ENCODE data around the gene PHACTR3.

Gene PHACTR3

DNA sequence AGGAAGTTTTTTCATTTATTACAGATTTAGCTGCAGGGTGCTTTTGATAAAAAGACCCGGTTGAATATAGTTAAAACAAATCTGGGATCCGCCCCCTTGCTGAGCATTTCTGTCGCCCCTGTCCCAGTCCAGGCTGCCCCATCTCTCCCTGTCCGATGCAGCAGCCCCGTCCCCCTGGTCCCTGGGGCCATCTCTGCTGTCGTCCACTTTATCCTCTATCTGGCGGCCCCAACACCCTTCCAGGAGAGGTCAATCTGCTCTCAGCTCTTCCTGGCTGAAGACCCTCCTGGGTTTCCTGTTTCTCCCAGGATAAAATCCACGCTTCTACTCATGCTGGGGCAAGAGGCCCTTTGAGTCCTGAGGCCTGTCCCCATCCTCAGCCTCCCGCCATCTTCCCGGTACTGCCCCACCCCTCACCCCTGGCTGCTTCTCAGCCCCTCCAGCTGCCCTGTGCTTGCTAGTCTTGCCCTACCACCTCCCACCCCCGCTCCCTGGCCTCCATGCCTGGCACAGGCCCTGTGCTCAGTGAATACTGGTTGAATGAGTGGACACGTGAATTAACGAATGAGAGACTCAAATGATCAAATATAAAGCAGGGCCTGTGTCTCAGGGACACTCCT, 16.0 kb upstream of the PHACTR3 start:
- DNase-seq (ENCODE audit: low read depth, low spot score), result no peak

GRCh38 chr20:59589086-59589684, 15.2 kb upstream of the PHACTR3 start:
- DNase-seq (ENCODE audit: low read depth, low spot score), result no peak

GRCh38 chr20:59591061-59591460, 13.3 kb upstream of the PHACTR3 start:
- DNase-seq (ENCODE audit: low read depth, low spot score), result no peak

DNA sequence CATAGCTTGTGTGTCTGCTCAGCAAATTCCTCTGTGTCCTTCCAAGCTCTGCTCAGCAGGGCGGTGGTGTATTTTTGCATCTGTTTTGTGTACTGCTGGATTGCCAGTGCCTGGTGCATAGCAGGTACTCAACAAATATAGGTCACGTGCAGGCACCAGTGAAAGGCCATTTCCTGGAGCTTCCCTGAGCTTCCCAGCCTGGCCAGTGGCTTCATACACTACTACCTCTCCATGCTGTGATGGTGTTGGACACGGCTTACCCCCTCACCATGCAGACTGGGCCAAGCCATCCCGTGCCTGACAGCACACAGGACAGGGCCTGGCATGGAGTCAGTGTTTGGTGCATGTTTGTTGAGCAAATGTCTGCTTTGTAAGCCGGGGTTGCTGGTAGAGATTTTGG, 7.7 kb upstream of the PHACTR3 start:
- DNase-seq (ENCODE audit: low read depth, low spot score), result no peak

DNA sequence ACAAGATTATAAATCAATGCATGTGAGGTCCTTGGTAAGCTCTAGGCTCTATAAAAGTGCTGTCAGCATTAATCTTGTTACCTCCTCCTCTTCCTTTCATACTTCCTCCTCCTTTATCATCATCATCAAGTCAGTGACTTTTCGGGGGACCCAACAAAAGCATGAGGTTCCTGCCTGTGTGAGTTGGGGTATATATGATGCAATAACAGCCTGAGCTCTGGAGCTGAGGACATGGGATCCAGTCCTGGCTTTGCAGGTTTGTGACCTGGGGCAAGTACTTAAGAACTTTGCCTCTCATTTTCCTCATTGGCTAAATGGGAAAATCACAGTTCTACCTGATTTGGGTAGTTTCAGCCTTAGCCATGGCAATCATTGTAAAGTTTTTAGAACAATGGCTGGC, 7.1 kb upstream of the PHACTR3 start:
- DNase-seq (ENCODE audit: low read depth, low spot score), result no peak

- no peak for DNase-seq (ENCODE audit: low read depth, low spot score)
Measured at GRCh38 chr20:59598625-59599310, 5.6 kb upstream of the PHACTR3 start.

GRCh38 chr20:59599941-59600340, 4.4 kb upstream of the PHACTR3 start:
- DNase-seq (ENCODE audit: low read depth, low spot score), result no peak

DNA sequence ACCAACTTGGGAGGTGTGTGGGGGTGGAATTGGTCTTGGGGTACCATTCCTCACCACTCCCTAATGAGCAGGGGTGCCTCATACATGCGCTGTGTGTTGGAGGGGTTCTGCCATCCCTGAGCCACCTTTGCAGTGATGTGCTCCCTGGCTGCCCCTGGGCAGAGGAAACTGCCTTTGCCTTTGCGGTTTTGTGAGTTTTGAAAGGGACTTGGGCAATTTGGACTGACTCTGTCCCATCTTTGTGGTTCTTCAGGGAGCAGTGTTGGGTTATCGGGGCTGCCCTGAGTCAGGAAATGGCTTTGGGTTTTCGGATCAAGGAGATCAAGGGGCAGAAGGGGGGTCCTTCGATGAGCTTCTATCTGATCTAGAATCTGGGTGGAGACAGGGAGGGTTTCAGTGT, 3.9 kb upstream of the PHACTR3 start:
- DNase-seq (ENCODE audit: low read depth, low spot score), result no peak

GRCh38 chr20:59602546-59603080, 1.7 kb upstream of the PHACTR3 start:
- DNase-seq (ENCODE audit: low read depth, low spot score), result no peak

DNA sequence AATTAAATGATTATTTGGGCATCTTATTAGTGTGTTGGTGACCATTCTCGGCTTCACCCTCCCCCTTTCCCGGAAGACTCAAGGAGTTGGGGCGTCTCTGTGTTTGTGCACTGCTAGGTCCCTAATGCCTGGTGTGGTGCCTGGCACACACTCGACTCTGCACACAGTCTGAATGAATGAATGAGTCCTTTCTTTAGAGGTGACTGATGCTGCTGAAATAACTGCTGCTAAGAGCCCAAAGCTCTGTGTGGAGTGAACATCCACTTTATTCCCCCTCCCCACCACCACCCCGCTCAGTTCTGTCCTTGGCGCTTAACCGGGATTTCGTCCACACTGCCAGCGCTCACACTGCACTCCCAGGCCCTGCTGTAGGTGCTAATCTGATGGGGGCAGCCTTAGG, 1.2 kb upstream of the PHACTR3 start:
- no peak for DNase-seq (ENCODE audit: low read depth, low spot score)

DNA sequence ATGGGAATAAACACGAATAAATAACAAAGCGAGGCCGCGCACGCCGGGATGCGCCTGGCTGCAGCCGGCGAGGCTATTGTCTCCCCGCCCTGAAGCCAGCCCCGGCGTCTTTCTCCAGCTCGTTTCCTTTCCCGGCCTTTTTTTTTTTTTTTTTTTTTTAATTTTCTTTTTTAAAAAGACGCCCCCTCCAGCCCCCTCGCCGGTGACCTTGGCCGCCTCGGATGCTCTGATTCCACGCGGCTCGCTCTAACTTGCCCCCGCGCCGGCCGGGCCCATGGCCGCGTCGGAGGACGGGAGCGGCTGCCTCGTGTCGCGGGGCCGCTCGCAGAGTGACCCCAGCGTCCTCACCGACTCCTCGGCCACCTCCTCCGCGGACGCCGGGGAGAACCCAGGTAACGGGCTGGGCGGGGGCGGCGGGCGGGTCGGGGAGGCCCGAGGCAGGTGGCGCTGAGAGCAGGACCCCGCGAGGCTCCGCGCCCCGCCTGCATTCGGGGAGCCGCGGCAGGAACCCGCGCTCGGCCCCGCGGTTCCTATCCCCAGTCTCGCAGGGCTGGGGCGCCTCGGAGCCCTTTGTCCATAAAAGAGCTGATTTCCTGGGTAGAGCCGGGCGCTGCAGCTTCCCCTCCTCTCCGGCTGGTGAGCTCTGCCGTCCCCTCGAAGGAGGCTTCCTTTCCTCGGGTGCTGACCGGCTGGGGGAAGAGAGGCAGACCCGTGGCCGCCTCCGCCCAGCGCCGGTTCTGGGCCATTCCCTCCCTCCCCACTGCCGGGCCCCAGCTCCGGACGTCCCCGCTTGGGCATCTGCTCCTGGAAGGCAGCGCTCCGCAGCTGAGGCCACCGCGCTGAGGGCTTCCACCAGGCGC, 631 bp downstream of the PHACTR3 start:
- no peak for DNase-seq (ENCODE audit: low read depth, low spot score)

DNA sequence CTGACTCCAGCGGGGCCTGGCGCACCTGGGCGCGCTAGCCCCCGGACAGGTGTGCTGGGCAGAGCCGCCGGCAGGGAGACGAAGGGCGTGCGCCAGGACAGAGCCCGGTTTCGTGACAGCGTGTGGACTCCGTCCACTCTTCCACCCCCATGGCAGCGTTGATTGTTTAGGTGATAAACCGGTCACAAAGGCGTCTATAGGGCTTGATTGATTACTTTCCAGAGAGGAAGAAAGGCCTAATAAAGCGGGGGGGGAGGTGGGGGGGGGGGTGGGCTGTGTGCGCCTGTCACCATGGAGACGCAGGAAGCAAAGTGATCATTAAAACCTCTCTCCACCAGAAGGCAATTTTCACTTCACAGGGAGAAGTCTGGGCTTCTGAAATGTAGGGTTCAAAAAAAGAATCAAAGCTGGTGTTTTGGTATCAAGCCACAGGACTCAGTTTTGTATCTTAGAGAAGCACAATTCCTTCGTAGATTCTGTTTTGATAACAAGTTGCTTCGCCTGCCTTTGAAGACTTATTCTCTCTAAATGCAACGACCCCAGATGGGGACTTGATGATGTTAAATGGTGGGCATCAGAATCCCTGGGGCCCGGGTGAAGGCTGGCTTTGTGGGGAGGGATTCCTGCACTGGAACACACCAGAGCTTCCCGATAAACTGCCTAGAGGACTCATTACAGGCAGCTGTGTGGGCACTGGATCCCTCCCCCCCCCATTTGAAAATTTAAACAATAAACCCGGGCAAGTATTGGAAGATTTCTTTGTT, 1.4 kb downstream of the PHACTR3 start:
- no peak for DNase-seq (ENCODE audit: low read depth, low spot score)

DNA sequence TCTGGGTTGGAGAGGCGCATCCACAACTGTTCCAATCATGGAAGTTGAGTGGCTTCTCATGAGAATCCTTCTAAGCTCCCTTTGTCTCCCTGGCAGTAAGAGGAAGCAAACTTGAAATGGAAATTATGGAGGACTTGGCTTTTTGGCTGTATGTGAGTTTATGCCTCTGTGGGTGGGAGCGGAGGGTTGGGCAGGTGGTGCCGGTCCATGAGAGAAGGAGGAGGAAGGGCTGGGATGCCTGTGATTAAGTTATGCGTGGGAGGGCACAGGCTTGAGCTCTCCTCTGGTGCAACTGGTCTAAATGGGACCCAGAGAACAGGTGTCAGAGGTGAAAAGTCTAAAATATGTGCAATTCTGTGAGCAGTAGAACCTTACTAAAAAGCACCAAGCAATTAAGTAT, 2.2 kb downstream of the PHACTR3 start:
- no peak for DNase-seq (ENCODE audit: low read depth, low spot score)

- no peak for DNase-seq (ENCODE audit: low read depth, low spot score)
Measured at GRCh38 chr20:59608396-59608795, 4.1 kb downstream of the PHACTR3 start.

DNA sequence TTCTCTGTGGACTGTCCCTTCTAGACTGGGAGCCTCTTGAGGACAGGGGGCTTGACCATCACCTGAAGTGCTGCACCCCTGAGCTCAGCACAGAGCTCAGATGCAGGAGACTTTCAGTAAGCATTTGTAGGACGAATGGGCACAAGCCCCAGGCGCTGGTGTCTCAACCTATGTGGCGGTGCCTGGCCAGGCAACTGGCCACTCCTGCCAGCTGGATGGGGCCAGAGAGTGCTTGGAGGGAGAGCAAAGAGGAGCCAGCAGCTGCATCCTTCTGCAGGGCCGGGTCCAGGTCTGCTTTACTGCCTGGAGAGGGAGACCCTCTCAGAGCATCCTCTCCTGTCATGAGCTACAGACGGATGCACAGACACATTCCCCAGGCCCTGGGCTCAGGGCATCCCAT, 4.5 kb downstream of the PHACTR3 start:
- no peak for DNase-seq (ENCODE audit: low read depth, low spot score)

DNA sequence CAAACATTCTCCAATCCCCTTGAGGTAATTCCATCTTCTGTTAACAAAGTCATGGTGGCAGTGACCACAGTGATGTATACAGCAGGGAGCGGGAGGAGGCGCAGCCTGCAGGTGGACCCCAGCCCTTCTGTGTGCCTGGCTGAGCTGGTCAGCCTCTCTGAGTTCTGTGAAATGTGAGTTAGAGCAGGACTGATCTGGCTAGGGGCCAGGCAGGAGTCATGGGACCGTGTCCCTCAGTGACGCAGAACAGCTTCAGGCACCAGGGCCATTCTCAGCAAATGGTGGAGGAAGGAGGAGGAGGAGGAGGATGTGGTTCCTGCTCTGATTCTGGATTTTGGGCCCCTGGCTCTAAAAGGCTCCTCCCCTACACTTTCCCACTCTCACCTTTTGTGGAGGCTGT, 6.9 kb downstream of the PHACTR3 start:
- no peak for DNase-seq (ENCODE audit: low read depth, low spot score)

DNA sequence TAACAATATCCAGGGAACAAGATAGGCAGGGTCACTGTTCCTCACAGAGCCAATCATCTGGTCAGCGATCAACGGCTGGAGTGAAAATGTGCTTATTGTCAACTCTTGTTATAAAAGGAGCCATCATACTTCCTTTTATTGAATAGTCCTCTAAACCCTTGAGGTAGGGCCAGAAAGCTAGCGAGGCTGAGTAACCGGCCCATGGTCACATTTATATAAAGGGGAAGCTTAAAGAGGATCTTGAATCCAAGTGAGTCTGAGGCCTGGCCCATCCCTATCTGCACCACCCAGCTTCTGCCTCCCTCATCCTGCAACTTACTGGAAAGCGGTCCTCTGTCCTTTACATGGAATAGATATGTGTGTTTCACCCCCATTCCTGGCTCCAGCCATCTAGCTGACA, 9.5 kb downstream of the PHACTR3 start:
- no peak for DNase-seq (ENCODE audit: low read depth, low spot score)

GRCh38 chr20:59614714-59615113, 10.4 kb downstream of the PHACTR3 start:
- DNase-seq (ENCODE audit: low read depth, low spot score), result no peak

DNA sequence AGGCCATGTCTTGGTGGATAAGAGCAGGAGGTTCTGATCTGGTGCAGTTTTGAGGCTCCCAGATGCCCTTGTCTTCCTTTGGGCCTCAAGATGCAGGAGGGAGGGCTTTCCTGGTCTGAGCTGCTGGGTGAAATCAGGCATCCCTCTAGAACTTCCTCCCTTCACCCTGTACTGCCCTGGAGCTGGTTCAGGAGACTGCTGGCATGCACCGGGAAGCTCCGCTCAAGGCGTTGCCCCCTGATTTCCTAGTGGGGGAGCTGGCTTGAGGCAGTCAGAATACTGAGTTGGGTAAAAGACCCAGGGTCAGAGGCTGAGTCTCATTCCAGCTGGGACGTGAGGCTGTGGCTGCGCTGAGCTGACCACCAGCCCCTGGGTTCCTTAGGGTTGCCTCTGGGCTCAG, 12.0 kb downstream of the PHACTR3 start:
- no peak for DNase-seq (ENCODE audit: low read depth, low spot score)

DNA sequence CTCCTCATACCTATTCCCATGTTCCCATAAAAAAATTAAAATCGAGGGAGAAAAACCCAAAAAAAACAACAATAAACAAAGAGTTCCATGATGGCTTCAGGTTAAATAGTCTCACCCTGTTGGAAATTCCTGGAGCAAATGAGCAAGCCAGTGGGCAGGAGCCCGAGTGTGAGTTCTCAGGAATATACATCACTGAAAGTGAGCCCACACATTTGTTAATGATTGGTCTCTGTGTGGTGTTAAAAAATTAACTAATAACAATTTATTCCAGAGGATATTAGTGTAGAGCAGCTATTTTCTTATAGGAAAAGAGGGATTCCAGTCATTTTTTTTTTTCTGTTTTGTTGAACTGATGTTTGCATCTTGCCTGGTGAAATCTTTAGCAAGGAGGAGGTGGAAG, 12.9 kb downstream of the PHACTR3 start:
- DNase-seq (ENCODE audit: low read depth, low spot score), result no peak

DNA sequence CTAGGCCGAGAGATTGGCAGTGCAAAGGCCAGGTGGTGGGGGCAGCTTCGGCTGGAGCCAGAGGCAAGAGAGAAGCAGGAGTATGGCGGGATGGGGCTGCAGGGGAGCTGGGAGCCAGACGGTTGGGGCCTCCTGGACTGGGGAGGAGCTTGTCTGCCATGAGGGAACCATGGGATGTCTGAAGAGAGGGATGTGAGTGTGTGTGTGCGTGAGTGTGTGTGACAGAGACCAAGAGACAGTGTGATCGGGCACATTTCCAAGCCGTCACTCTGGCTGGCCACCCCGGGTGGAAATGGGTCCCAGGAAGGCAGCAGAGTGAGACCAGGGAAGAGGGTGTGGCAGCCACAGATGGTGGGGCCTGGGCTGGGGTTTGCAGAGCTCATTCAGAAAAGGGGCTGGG, 13.8 kb downstream of the PHACTR3 start:
- DNase-seq (ENCODE audit: low read depth, low spot score), result no peak
